K562 (cell line): ENCODE results near the gene GSTM1.

ENCODE experiments used
- FIP1L1 ChIP-seq: fragments of 200-400 bp; formaldehyde crosslinking; IDR thresholded peaks from 2 replicates; pipeline ENCODE4 v1.6.1; 2018; ENCODE audit warnings: mild to moderate bottlenecking, low read depth, low read length; ENCODE audit not compliant: poor library complexity, severe bottlenecking
- JUN ChIP-seq, 2 experiments: sonication (generic) in 1 of 2; formaldehyde crosslinking in 1 of 2; IDR thresholded peaks; 2 replicates each; pipeline versions ENCODE4 v1.6.1 to v1.8.0; 2012 to 2022; ENCODE audit warnings: borderline replicate concordance in 2 of 2, mild to moderate bottlenecking in 2 of 2, improper control_type of control experiment in 1 of 2, low read depth in 1 of 2, low read length in 1 of 2, missing genetic modification reagents in 1 of 2
- MTA2 ChIP-seq: fragments of 450-650 bp; IDR thresholded peaks from 2 replicates; pipeline ENCODE4 v1.6.1; 2016; ENCODE audit warnings: low read depth
- TCF7L2 ChIP-seq: fragments of 150-350 bp; IDR thresholded peaks from 2 replicates; pipeline ENCODE4 v1.6.1; 2016; ENCODE audit warnings: low read depth, mild to moderate bottlenecking, low read length, moderate library complexity
- ZKSCAN8 ChIP-seq: fragments of 200-800 bp; sonication (Bioruptor generic); IDR thresholded peaks from 2 replicates; pipeline ENCODE4 v1.6.1; 2016; ENCODE audit warnings: missing genetic modification characterization, missing compliant biosample characterization
- TF ChIP-seq, protein P1 (sequence below): IDR thresholded peaks from 3 replicates; pipeline ENCODE4 v1.6.1; 2011; ENCODE audit warnings: borderline replicate concordance, mild to moderate bottlenecking; ENCODE audit not compliant: insufficient read length, insufficient read depth

DNA sequence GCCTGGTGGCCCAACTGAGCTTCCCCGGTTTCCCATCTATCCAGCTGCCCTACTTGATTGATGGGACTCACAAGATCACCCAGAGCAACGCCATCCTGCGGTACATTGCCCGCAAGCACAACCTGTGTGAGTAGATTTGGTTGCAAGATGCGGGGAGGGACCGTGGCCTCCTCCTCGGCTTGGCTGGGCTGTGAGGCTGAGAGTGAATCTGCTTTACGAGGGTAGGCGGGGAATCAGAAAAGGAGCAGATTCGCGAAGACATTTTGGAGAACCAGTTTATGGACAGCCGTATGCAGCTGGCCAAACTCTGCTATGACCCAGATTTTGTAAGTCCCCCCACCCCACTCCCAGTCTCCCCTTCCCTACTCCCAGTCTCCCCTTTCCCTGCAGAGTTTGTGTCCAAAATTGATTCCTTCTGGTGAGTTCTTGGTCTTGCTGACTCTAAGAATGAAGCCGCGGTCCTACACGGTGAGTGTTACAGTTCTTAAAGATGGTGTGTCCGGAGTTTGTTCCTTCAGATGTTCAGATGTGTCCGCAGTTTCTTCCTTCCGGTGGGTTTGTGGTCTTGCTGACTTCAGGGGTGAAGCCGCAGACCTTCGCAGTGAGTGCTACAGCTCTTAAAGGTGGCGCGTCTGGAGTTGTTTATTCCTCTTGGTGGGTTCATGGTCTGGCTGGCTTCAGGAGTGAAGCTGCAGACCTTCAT, 18.2 kb upstream of the GSTM1 start:
- TF ChIP-seq MTA2, result no peak
- TF ChIP-seq JUN (IDR thresholded peaks at IDR 0.05; ENCODE audit: borderline replicate concordance, low read depth, low read length), result no peak
- TF ChIP-seq JUN (CRISPR knock-in tag; IDR thresholded peaks at IDR 0.05; ENCODE audit: borderline replicate concordance), result no peak
- TF ChIP-seq TCF7L2, result no peak
- TF ChIP-seq ZKSCAN8 (CRISPR knock-in tag), result no peak
- no peak for TF ChIP-seq FIP1L1
- TF ChIP-seq, protein P1, sequence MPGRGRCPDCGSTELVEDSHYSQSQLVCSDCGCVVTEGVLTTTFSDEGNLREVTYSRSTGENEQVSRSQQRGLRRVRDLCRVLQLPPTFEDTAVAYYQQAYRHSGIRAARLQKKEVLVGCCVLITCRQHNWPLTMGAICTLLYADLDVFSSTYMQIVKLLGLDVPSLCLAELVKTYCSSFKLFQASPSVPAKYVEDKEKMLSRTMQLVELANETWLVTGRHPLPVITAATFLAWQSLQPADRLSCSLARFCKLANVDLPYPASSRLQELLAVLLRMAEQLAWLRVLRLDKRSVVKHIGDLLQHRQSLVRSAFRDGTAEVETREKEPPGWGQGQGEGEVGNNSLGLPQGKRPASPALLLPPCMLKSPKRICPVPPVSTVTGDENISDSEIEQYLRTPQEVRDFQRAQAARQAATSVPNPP, result no peak
